Panc1 (cell line): Measurements from ENCODE around the gene POU2AF2. TPM values are rescaled to one million over a fixed set of nuclear protein-coding genes. Genes with fewer than 3 reads are reported as not detected.
"Not testable (repeated sequence)": the region's sequence is repeated elsewhere in the genome, so short reads cannot be mapped to it uniquely, and the experiment has no call there.

Source experiments
- ATAC-seq: fragments of 200-7000 bp; cut with Tn5 transposase; 2 replicates; pipeline ENCODE4 v1.9.1; 2020; ENCODE audit warnings: mild to moderate bottlenecking, moderate library complexity
- BruUV-seq: library from RNA; stranded (reverse); fragments of 400-500 nt; replicated peaks from 2 replicates; lab custom pipeline; 2021; lab: Mats Ljungman, UMichigan
- CTCF ChIA-PET: fragments of 300-600 bp; sonication (Branson Sonifier 250); formaldehyde crosslinking; loops from one replicate; lab custom pipeline; 2022; ENCODE audit warnings: antibody characterized with exemption; lab: Charles Lee
- POLR2A ChIA-PET: fragments of 300-600 bp; sonication (Branson Sonifier 250); formaldehyde crosslinking; loops from one replicate; lab custom pipeline; 2022; ENCODE audit warnings: antibody characterized with exemption; lab: Charles Lee
- DNase-seq: peaks from one replicate; pipeline ENCODE4 v3.0.0-alpha.2; 2010; ENCODE audit warnings: low read depth, low spot score
- H3K27ac ChIP-seq: 2 replicates; pipeline ENCODE4 v1.5.1; 2011; ENCODE audit warnings: mild to moderate bottlenecking, low read length, inconsistent platforms
- H3K27me3 ChIP-seq: fragments of 200-500 bp; sonication (Bioruptor generic); 2 replicates; pipeline ENCODE4 v1.6.0; 2014; ENCODE audit warnings: low read length, inconsistent platforms; ENCODE audit not compliant: control insufficient read depth, insufficient read depth
- H3K36me3 ChIP-seq: fragments of 200-500 bp; sonication (Bioruptor generic); 2 replicates; pipeline ENCODE4 v1.5.1; 2014; ENCODE audit warnings: inconsistent platforms, mild to moderate bottlenecking, low read length, moderate library complexity; ENCODE audit not compliant: control insufficient read depth, insufficient read depth
- H3K4me1 ChIP-seq: 2 replicates; pipeline ENCODE4 v1.5.1; 2011; ENCODE audit warnings: inconsistent platforms, mild to moderate bottlenecking, low read length, moderate library complexity; ENCODE audit not compliant: control insufficient read depth, insufficient read depth
- H3K4me3 ChIP-seq, 2 experiments: 2 replicates each; pipeline ENCODE4 v1.5.1; 2011 to 2012; ENCODE audit warnings: low read depth in 2 of 2, low read length in 2 of 2, mild to moderate bottlenecking in 2 of 2, inconsistent platforms in 1 of 2, moderate library complexity in 1 of 2
- H3K9me3 ChIP-seq: fragments of 200-500 bp; sonication (Bioruptor generic); 2 replicates; pipeline ENCODE4 v1.5.1; 2014; ENCODE audit warnings: low read depth, mild to moderate bottlenecking, inconsistent platforms, low read length, moderate library complexity; ENCODE audit not compliant: control insufficient read depth, insufficient read depth
- POLR2AphosphoS5 ChIP-seq: IDR thresholded peaks from 2 replicates; pipeline ENCODE4 v1.6.1; 2012; ENCODE audit warnings: mild to moderate bottlenecking, low read depth, low read length, moderate library complexity
- SIN3A ChIP-seq: IDR thresholded peaks from 2 replicates; pipeline ENCODE4 v1.6.1; 2012; ENCODE audit warnings: low read depth, mild to moderate bottlenecking, low read length, moderate library complexity, borderline replicate concordance; ENCODE audit not compliant: insufficient read depth
- TCF7L2 ChIP-seq: IDR thresholded peaks from 2 replicates; pipeline ENCODE4 v1.6.1; 2011; ENCODE audit warnings: mild to moderate bottlenecking, low read depth, low read length, inconsistent platforms
- in situ Hi-C: cut with HindIII; loops from 2 replicates; pipeline ENCODE4 v1.10.0; 2016; ENCODE audit warnings: low sequenced_read_pairs, low pct_unique_long_range_greater_than_20kb
- intact Hi-C: fragments of 100-400 bp; cut with micrococcal nuclease; formaldehyde crosslinking; loops from one replicate; pipeline ENCODE4 v1.10.0; 2022; ENCODE audit not compliant: unreplicated experiment
- total RNA-seq: library from RNA; stranded (reverse); gene quantifications from one replicate; pipeline ENCODE4 v1.2.1, GENCODE V29; 2021; ENCODE audit not compliant: unreplicated experiment
- TF ChIP-seq, protein P1 (sequence below): fragments of 450-650 bp; IDR thresholded peaks from 2 replicates; pipeline ENCODE4 v1.5.1; 2017; ENCODE audit warnings: mild to moderate bottlenecking
- TF ChIP-seq, protein P2 (sequence below), 2 experiments: IDR thresholded peaks; 2 replicates each; pipeline ENCODE4 v1.6.1; 2011 to 2012; ENCODE audit warnings: low read depth in 2 of 2, control low read depth in 1 of 2, low read length in 1 of 2, mild to moderate bottlenecking in 1 of 2, moderate library complexity in 1 of 2; ENCODE audit not compliant: insufficient read depth in 1 of 2

POU2AF2 gene
- total RNA-seq, 1 experiment from 2014 or later, result not detected

DNA sequence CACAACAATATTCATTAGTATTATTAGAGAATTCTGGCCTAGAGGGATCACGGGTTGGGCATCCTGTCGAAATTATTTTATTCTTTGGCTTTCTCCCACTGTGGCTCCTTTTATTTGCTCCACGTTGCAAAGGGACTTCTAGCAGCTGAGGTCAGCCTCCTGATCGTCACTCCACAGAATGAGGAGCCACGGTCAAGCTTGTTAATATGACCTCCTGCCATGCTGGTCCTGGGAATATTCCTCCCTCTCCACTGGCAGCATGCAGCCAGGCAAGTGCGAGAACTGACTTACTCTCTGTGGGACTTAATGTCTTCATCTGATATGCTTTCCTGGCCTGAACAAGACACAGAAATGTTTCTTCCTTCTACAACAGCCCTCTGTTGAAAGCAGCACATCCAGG lies 73.8 kb downstream of the POU2AF2 start:
- BruUV-seq, result no TSS peak
- in situ Hi-C loops, result no loop called here
- POLR2A ChIA-PET, result no interaction called here
- Histone ChIP-seq H3K4me3 (no peak overlapping the region), H3K27ac (no peak overlapping the region), H3K9me3 (no peaks in the 10 kb centered on the region), H3K36me3 (no peaks in the 10 kb centered on the region), H3K27me3 (peaks cover 12% of the 10 kb centered on the region), H3K4me1 (no peaks in the 10 kb centered on the region)
- TF ChIP-seq, protein P1, sequence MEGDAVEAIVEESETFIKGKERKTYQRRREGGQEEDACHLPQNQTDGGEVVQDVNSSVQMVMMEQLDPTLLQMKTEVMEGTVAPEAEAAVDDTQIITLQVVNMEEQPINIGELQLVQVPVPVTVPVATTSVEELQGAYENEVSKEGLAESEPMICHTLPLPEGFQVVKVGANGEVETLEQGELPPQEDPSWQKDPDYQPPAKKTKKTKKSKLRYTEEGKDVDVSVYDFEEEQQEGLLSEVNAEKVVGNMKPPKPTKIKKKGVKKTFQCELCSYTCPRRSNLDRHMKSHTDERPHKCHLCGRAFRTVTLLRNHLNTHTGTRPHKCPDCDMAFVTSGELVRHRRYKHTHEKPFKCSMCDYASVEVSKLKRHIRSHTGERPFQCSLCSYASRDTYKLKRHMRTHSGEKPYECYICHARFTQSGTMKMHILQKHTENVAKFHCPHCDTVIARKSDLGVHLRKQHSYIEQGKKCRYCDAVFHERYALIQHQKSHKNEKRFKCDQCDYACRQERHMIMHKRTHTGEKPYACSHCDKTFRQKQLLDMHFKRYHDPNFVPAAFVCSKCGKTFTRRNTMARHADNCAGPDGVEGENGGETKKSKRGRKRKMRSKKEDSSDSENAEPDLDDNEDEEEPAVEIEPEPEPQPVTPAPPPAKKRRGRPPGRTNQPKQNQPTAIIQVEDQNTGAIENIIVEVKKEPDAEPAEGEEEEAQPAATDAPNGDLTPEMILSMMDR, result no peak
- TF ChIP-seq, protein P2, sequence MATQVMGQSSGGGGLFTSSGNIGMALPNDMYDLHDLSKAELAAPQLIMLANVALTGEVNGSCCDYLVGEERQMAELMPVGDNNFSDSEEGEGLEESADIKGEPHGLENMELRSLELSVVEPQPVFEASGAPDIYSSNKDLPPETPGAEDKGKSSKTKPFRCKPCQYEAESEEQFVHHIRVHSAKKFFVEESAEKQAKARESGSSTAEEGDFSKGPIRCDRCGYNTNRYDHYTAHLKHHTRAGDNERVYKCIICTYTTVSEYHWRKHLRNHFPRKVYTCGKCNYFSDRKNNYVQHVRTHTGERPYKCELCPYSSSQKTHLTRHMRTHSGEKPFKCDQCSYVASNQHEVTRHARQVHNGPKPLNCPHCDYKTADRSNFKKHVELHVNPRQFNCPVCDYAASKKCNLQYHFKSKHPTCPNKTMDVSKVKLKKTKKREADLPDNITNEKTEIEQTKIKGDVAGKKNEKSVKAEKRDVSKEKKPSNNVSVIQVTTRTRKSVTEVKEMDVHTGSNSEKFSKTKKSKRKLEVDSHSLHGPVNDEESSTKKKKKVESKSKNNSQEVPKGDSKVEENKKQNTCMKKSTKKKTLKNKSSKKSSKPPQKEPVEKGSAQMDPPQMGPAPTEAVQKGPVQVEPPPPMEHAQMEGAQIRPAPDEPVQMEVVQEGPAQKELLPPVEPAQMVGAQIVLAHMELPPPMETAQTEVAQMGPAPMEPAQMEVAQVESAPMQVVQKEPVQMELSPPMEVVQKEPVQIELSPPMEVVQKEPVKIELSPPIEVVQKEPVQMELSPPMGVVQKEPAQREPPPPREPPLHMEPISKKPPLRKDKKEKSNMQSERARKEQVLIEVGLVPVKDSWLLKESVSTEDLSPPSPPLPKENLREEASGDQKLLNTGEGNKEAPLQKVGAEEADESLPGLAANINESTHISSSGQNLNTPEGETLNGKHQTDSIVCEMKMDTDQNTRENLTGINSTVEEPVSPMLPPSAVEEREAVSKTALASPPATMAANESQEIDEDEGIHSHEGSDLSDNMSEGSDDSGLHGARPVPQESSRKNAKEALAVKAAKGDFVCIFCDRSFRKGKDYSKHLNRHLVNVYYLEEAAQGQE (IDR thresholded peaks at IDR 0.05; ENCODE audit: insufficient read depth in 1 of 2, low read depth in 2 of 2, low read length in 1 of 2), result no peak
- TF ChIP-seq TCF7L2 (no peak), POLR2AphosphoS5 (no peak), SIN3A (no peak)
- intact Hi-C loops, result no loop called here
- CTCF ChIA-PET, result no interaction called here
- ATAC-seq (no peak), DNase-seq (no peak)

DNA sequence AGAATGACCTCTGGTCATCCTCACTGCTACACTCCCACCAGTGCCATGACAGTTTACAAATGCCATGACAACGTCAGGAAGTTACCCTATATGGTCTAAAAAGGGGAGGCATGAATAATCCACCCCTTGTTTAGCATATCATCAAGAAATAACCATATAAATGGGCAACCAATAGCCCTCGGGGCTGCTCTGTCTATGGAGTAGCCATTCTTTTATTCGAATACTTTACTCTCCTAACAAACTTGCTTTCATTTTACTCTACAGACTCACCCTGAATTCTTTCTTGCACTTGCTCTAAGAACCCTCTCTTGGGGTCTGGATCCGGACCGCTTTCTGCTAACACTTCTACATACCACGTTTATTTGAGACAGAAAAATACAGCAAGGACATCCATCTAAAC lies 74.7 kb downstream of the POU2AF2 start:
- ATAC-seq, POLR2A ChIA-PET, in situ Hi-C loops, H3K36me3 ChIP-seq, BruUV-seq, H3K27ac ChIP-seq, DNase-seq, H3K4me1 ChIP-seq, H3K9me3 ChIP-seq, intact Hi-C loops, CTCF ChIA-PET, H3K4me3 ChIP-seq: not testable (repeated sequence)
- H3K27me3 ChIP-seq, result peaks cover 12% of the 10 kb centered on the region

DNA sequence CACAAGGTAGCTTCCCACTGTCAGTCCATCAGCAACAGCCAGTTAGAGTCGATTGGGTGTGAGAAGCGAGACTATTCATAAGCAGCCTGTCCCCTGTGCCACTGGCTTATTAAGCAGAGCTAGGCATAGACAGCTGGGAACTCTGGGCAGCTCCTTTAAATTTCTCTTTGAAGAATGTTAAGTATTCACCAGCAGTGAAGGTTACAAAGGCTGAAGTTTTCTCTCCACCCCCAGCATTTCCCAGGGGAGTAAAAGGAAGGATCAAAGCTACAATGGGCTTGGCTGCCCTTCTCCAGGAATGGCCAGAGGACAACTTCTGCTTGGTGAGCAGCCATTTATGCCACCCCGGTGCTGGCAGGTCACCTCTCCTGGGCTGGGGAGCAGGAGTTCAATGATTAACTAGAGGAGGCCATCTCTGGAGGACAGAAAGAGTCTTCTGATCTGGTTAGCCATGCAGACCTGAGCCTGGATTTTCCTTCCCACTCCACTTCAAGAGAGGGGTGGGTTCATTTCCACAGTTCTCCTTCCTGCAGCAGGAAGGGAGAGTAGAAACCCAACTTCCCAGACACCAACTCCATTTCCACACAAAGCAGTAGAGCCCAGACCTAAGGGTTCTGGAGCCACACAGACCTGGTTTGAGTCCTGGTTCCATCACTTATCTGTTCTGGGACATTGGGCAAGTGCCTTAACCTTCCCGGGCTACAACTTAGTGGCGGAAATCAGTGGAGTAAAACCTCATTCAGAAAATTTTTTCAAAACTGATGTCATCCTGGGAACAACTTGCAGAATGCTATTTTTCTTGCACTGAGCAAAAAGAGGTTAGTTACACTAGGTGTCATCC lies 75.4 kb downstream of the POU2AF2 start:
- Histone ChIP-seq H3K27me3 (peaks cover 12% of the 10 kb centered on the region), H3K4me1 (no peaks in the 10 kb centered on the region), H3K4me3 (no peak overlapping the region), H3K9me3 (no peaks in the 10 kb centered on the region), H3K36me3 (no peaks in the 10 kb centered on the region), H3K27ac (no peak overlapping the region)
- TF ChIP-seq SIN3A (no peak), TCF7L2 (no peak), POLR2AphosphoS5 (no peak)
- TF ChIP-seq, protein P1, result no peak
- TF ChIP-seq, protein P2 (IDR thresholded peaks at IDR 0.05; ENCODE audit: insufficient read depth in 1 of 2, low read depth in 2 of 2, low read length in 1 of 2), result no peak
- in situ Hi-C loops (no loop called here), intact Hi-C loops (no loop called here)
- BruUV-seq, result no TSS peak
- no peak for DNase-seq
- no peak for ATAC-seq
- POLR2A ChIA-PET, result no interaction called here
- CTCF ChIA-PET, result no interaction called here
